Renal cortical epithelial cell (primary cell): ENCODE results near the gene FANK1. TPM values are rescaled to one million over a fixed set of nuclear protein-coding genes. Genes with fewer than 3 reads are reported as not detected.
"Not testable (repeated sequence)": the region's sequence is repeated elsewhere in the genome, so short reads cannot be mapped to it uniquely, and the experiment has no call there.

ENCODE experiments used
- DNase-seq: peaks from one replicate; pipeline ENCODE4 v3.0.0-alpha.2; 2011; ENCODE audit warnings: low read depth
- total RNA-seq: library from RNA; depleted of rRNA; stranded (reverse); fragments of >200 nt; gene quantifications from 2 replicates; pipeline ENCODE4 v1.2.3, GENCODE V29; 2014

The FANK1 gene
- total RNA-seq, 1 donor from 2014 or later: 26.4 TPM

- not testable (repeated sequence) for DNase-seq
Measured at GRCh38 chr10:125889441-125889840, 6.9 kb upstream of the FANK1 start.

- peak; percentile 67 for DNase-seq
Measured at GRCh38 chr10:125892402-125892801, 4.0 kb upstream of the FANK1 start.

DNA sequence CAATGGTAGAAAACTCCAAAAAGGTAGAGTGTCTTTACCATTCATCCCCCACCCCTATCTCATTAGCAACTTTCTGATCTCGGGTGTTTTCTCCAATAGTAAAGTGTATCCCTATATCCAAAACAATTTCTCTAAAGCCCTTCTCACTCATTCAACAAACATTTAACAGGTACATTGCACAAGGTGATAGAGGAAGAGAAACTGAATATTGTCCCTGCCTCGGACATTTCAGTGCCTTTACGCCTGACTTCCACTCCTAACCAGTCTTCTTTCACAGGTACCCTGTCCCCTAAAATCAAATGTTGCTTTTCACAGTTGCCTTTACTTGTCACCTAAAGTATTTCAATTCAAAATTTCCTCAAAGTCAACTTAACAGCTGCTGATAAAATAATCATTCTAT, 2.2 kb upstream of the FANK1 start:
- not testable (repeated sequence) for DNase-seq

DNA sequence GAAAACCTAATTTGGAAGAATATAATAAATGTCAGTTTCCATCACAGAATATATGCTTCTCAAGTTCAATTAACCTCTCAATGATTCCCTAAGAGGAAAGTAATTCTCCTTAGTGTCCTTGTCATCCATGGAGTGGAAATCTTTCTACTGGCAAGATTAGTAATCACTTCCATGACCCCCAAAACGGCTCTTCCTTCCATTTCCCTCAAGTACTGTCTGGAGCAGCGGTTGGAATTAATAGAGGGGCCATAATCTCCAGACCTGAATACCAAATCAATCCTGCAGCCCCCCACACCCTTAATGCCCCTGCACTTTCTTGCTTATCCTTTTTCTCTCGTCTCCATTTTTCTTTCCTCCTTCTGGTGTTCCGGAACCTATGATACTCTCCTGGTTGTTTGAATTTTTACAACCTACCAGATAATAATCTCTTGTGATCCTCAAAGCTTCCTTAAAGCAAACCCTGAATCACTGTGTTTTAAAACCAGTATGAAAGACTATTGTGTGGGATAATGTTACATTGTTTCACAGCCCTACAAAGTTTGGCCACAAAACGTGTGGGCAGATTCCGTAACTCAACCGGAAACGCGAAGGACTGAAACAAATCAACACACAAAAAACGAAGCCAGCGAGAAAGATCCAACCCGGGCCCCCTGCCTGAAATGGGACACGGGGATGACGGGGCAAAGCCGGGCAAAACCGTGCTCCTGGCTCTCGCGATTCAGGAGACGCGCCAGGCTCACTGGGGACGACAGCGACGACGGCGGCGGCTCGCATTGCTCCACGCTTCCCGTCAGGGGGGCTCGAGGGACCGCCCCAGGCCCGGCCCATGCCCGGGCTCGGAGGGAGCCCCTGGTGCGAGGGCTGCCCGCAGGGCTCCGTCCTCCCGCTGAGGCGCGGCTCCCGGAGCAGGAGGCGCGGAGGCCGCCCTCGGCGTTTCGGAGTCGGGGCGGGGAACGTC, 955 bp upstream of the FANK1 start:
- peak; percentile 36 for DNase-seq

GRCh38 chr10:125897317-125897716, 953 bp downstream of the FANK1 start:
- not testable (repeated sequence) for DNase-seq

GRCh38 chr10:125900963-125901362, 4.6 kb downstream of the FANK1 start:
- DNase-seq: peak; percentile 75

DNA sequence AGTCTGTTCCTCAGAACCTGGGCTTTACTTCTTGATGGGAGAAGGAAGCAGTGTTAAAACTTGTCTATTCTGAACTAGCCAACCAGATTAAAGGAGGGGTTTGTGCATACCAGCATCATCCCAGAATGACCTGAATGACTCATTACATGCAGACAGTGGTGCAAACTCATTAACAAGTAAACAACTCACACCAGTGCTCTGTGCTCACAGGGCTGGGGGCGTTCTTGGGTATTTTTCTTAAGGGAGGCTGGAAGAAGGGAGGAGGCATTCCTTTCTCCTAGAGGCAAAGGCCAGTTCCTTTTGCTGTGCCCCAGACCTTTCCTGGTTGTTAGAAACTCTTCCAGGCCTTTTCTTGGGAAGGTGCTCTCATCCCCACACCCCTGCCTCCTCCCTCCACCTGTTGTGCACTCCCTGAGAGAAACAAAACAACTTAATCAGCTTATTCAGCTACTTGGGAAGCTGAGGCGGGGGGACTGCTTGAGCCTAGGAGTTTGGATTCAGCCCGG, 6.8 kb downstream of the FANK1 start:
- peak; percentile 77 for DNase-seq

GRCh38 chr10:125905069-125905994, 9.0 kb downstream of the FANK1 start:
- not testable (repeated sequence) for DNase-seq

DNA sequence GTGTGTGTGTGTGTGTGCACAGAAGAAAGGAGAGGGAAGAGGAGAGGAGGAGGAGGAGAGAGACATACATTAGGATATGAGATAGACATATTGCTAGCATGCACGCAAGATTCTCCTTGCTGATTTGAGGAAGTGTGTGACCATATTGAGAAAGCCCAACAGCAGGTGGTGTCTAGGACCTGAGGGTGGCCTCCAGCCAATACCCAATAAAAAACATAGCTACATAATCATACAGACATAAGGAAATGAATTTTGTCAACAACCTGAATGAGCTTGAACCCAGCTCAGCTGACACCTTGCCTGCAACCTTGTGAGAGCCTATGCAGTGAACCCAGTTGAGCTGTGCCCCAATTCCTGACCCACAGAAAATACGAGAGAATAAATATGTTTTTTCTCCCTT, 11.2 kb downstream of the FANK1 start:
- DNase-seq: not testable (repeated sequence)

DNA sequence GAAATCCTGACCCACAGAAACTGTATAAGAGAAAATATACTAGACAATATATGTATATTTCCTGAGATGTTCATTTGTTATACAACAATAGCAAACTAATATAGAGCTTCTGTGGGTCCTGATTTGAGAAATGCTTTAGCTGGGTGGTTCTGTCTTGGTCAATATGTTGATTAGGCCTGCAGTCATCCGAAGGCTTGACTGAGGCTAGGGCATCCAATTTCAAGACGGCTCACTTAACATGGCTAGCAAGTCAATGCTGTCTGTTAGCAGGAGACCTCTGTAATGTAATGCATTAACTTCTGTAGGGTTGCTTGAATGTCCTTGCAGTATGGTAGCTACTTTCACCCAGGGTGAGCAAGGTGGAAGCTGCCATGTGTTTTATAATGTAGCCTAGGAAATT, 12.4 kb downstream of the FANK1 start:
- DNase-seq: not testable (repeated sequence)

GRCh38 chr10:125909491-125909890, 13.1 kb downstream of the FANK1 start:
- not testable (repeated sequence) for DNase-seq

DNA sequence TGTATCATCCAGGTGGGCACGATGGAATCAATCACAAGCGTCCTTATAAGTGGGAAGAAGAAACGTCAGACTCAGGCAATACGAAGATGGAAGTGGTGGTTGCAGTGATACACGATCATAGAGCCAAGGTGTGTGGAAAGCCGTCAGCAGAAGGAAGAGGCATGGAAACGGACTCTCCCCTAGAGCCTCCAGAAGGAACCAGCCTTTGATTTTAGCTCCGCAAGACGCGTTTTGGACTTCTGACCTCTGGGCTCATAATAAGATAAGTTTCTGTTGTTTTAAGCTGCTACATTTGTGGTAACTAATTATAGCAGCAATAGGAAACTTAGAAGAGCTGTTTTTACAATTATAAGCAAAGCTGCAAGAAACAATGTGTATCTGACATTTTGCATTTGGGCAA, 14.8 kb downstream of the FANK1 start:
- DNase-seq: no peak

DNA sequence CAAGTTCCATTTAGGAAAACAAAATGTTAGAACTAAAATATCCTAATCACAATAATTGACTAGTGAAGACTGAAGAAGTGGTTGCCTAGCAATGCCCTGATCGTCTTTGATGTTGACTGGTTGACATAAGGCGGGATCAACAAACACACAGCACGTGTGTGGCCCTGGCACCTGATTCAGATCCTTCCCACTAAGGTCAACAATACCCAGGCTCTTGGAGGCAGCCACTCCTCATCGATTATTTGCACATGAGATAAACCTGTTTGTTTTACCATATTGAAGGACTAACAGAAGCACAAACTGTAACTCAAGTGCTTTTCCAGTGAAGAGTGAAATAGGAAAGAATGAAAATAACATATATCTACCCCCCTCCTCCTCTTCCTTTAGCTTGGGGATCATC, 15.6 kb downstream of the FANK1 start:
- DNase-seq: no peak

GRCh38 chr10:125913277-125913676, 16.9 kb downstream of the FANK1 start:
- DNase-seq: not testable (repeated sequence)

GRCh38 chr10:125916977-125917376, 20.6 kb downstream of the FANK1 start:
- no peak for DNase-seq

- DNase-seq: not testable (repeated sequence)
Measured at GRCh38 chr10:125917704-125918361, 21.5 kb downstream of the FANK1 start.

- DNase-seq: not testable (repeated sequence)
Measured at GRCh38 chr10:125921643-125922306, 25.4 kb downstream of the FANK1 start.

GRCh38 chr10:125925262-125925834, 29.0 kb downstream of the FANK1 start:
- DNase-seq: no peak

- no peak for DNase-seq
Measured at GRCh38 chr10:125926247-125926646, 29.9 kb downstream of the FANK1 start.

GRCh38 chr10:125927265-125927664, 30.9 kb downstream of the FANK1 start:
- DNase-seq: not testable (repeated sequence)
